Measurements from ENCODE around the gene C10orf105.
A peak's percentile ranks its signal among the peaks of the same experiment; 100 is the strongest.

Gene C10orf105

DNA sequence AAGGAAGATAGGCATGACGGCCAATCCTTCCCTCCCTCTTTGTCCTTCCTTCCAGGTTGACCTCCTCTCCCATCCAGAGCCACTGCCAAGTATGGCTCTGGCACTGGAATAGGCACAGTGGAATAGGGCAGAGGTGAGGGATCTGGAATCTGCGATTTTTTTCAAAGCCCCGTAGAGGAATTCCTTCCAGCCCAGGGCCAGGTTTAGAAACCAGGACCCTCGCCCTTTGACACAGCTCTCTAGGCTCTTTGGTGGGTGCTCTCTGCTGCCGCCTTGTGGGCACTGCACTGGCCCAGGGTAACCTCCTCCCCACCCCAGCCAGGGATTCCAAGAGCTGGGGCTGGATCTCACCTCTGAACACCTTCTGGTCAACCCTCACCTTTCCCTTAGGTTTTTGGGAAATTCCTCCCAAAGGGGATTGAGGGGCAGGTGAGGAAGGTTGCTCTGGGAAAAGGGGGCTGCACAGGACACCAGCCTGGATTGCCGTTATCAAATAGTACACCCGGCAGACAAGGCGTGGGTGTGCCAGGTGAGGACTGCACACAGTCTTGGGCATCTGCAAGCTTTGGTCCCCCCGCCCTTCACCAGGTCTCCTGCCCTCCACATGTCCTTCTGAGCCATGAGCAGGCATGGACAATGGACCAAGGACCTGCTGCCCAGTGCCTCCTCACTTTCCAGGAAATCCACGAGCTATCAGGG lies 22.8 kb downstream of the C10orf105 start:
- no peak for DNase-seq

GRCh38 chr10:71695502-71696476 lies 23.8 kb downstream of the C10orf105 start:
- no peak for DNase-seq

DNA sequence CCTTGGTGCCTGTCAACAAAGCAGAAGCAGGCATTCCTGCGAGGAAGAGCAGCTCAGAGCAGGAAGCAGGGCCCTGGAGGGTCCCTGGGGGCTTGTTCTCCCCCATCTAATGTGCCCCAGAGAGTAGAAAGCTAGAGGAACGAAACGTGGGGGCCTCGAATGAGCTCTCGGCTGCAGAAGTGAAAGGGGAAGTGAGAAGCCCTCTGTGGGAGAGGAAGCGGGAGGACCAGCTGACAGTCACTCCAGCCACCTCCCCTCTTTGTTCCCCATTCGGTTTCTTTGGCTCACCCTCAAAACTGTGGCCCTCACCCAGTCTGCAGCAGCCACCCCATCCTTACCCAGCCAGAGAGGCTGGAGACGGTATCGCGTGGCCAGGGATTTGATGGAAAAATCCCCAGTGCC lies 25.0 kb downstream of the C10orf105 start:
- DNase-seq = no peak

DNA sequence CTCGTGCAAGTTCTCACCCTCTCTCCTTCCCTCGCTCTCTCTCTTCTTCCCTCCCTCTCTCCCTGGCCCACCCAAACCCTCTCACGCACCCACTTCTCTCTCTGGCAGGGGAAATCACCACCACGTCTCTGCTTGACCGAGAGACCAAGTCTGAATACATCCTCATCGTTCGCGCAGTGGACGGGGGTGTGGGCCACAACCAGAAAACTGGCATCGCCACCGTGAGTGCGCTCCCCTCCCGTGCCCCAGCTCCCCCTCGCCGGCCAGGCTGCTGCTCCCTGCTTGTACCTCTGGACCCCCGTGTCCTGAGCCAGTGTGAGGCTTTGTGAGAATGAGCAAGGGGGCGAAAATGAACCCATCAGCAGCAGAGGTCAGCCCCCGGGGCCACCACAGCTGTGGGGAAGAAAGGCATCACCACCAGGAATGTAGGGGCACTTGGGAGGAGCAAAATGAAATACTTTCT lies 25.5 kb downstream of the C10orf105 start:
- DNase-seq = no peak

- DNase-seq = no peak
These were observed 26.2 kb downstream of the C10orf105 start for GRCh38 chr10:71693377-71693776.

GRCh38 chr10:71692598-71693306 lies 26.8 kb downstream of the C10orf105 start:
- no peak for DNase-seq

- DNase-seq = no peak
These were observed 28.2 kb downstream of the C10orf105 start for GRCh38 chr10:71691405-71691804.

DNA sequence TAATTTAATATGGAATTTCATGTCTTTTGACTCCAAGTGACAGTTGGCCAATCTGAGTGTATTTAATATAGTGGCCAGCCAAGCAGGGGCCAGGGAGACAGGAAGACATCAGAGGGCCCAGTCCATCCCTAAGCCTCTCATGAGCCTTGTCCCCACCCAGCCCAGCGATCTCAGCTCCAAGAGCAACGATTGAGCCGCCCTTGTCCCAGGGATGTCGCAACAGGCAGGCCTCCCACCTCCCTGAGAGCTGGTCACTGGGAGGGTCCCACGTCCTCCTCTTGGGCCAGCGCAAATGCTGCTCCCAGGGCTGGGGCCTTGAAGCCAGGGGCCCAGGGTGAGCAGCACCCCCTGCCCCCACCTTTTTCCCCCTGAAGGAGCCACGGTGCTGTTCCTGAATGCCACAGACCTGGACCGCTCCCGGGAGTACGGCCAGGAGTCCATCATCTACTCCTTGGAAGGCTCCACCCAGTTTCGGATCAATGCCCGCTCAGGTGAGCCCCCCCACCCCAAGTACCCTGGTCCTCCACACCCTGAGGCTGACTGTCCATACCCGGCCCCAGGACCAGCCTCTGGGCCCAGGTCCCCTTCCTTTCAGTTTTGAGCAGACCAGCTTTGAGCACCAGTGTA lies 29.4 kb downstream of the C10orf105 start:
- DNase-seq = no peak

GRCh38 chr10:71688256-71688655 lies 31.3 kb downstream of the C10orf105 start:
- DNase-seq = no peak

DNA sequence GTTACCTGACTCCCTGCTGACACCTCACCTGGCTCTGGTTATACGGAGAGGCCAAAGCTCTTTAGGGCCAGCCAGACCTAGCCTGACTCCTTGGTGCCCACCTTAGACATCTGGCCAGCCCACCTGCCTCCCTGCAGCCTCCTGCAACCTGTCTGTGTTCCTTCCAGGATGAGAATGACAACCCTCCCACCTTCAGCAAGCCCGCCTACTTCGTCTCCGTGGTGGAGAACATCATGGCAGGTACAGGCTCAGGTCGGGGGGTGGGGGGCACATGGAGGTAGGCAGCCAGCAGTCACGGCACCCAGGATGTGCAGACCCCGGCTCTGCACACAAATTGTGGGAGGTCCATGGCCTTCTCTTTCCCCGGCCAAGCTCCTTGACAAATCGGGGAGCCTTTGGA lies 32.1 kb downstream of the C10orf105 start:
- no peak for DNase-seq

- DNase-seq = peak; percentile 28
These were observed 32.5 kb downstream of the C10orf105 start for GRCh38 chr10:71687077-71687476.

- DNase-seq = no peak
These were observed 33.9 kb downstream of the C10orf105 start for GRCh38 chr10:71685554-71686232.

DNA sequence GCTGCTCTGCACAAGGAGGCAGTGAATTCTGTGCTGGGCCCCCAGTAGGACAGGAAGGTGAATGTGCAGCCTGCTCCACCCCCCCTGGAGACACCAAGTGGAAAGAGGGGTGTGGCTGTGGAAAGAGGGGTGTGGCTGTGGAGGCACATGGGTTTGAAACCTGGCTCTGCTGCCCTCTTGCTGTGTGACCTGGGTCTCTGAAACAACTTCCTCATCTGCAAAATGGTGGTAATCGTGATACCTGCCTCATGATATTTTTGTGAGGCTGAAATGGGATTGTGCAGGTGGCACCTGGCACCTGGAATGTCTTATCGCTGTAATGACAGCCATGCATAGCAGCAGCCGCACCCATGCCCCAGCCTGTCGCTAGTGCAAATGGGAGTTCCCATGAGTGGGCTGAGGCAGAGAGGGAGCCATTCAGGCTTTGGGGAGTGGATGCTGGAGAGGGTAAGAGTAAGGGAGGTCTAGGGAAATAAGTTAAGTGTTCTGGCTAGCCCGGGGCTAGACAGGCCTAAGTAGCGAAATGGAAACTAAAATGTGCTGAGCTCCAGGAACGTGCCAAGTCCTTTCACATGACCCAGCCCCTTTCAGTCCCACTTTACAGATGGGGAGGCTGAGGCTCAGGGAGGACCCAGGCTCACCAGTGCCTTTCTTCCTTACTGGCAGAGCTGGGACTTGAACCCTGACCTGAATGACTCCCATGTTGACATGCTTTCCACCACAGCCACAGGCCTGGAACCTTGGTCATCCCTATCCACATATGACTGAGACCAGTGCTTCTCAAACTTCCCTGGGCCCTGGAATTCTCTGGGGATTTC lies 35.0 kb downstream of the C10orf105 start:
- DNase-seq = no peak

GRCh38 chr10:71683301-71683700 lies 36.3 kb downstream of the C10orf105 start:
- DNase-seq = no peak

GRCh38 chr10:71681977-71682376 lies 37.6 kb downstream of the C10orf105 start:
- no peak for DNase-seq

GRCh38 chr10:71679425-71679824 lies 40.2 kb downstream of the C10orf105 start:
- DNase-seq = no peak

DNA sequence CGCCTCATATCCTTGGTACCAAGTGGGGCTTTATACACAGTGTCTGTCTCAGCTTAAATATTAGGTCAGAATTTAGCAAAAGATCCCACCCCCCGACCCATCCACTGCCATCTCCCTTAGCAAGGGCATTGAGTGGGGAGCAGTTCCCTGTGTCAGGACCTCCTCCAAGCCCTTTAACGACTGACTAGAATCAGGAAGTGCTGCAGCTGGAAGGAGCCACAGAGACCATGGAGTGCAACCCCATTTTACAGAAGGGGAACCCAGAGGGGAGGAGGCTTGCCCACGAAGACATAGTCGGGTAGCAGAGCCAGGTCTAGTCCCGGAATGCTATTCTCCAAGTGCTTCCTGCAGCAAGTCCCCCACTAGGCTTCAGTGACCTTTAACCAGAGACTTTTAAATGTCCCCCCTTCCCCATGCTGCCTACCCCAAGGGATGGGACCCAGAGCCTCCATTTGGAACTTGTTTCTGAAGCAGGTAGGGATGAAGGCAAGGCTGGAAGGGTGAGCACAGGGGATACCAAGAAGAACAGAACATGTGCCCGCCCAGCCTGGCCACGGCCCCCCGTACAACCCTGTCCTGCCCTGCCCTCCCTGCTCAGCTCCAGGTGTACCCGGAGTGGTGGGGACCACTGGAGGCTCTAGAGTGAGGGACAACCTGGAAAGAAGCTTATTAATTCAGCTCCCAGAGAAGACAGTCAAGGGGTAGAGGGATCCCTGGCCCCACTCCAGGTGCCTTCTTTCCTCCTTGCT lies 41.3 kb downstream of the C10orf105 start:
- DNase-seq = no peak

DNA sequence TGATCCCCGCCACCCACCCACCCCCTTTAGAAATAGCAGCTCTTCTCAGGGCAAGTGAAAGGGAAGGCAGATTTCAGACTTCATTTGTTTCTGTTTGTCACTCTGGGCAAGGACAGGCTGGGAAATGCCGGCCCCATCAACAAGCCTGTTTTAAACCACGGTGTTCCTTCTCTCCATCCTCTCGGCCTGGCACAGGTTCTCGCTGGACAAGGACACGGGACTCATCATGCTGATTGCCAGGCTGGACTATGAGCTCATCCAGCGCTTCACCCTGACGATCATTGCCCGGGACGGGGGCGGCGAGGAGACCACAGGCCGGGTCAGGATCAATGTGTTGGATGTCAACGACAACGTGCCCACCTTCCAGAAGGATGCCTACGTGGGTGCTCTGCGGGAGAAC lies 42.3 kb downstream of the C10orf105 start:
- no peak for DNase-seq

DNA sequence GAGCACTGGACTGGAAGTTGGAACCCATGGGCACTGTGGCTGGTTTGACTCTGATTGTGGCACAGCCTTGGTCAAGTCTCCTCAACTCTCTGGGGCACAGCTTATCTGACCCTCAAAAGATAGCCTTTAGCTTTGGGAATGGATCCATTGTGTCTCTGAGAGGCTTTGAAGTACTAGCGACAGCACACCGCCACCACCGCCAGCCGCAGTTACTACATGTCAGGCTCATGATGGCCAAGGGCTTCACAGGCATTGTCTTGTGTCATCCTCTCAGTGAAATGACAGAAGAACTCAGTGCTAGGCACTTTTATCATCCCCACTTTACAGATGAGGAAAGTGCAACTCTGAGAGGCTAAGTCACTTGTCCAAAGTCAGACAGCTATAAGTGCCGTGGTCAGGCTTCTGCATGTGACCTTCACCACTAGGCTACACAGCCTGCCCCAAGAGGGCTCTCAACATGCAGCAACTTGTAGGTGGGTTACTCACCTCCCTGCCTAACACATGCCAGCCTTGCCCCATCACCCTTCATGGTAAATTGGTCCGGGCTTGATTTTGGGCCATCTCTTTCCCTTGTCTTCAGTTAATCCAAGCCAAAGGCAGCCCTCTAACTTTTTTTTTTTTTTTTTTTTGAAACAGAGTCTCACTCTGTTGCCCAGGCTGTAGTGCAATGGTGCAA lies 44.1 kb downstream of the C10orf105 start:
- no peak for DNase-seq
